Measurements from ENCODE around the gene ZFYVE21.
"Not testable (repeated sequence)": the region's sequence is repeated elsewhere in the genome, so short reads cannot be mapped to it uniquely, and the experiment has no call there.

ZFYVE21 gene

DNA sequence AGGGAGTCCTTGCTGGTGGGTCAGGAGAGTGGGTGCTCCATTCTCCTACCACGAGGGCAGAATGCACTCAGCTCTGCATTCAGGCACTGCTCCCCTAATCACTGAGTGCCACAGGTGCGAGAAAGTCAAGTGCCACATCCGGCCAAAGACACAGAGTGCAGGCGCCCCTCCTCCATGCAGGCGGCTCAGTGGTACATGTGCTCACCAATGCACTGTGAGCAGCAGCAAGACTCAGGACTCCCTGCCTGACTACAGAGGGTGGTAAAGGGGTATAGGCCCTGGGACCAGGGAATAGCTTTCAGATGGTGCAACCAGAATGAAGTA is 32.9 kb downstream of the ZFYVE21 start:
- no peak for DNase-seq (ENCODE audit: low read depth)
- no peak overlapping the region for H3K4me3 ChIP-seq (ENCODE audit: low read depth, low read length)

DNA sequence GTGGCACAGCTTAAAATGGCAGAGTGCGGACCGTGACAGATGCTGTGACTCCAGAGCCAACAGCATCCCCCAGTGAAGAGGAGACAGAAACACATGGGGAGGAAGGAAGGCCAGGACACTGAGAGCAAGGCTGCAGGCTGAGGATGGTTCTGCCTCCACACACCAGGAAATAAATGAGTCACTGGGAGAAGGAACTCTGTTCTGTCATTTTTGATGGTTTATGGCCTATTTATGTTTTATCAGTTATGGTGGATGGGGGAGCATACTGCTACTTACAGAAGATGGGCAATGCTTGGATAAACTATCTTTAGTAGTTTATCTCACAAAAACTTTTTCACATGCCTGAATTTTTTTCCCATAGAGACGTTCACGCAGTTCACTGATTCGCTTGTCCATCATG is 33.8 kb downstream of the ZFYVE21 start:
- DNase-seq (ENCODE audit: low read depth) = no peak
- H3K4me3 ChIP-seq (ENCODE audit: low read depth, low read length) = no peak overlapping the region

DNA sequence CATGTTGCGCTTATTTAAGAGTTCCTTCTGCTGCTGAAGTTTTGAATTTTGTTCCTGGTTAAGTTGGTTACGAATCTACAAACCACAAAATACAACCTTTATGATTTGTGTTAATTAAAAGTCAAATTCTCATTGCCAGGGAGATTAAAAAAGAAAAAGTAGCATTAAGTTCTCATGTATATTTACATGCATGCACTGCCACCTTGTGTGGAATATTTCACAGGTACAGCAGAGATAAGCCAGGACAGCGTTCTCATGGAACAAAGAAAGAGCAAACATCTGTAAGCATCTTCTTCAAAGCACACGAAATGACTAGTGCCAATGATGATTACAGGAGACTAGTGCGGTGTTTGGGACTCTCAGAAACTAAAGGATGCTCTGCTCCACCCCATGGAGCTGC is 34.2 kb downstream of the ZFYVE21 start:
- no peak overlapping the region for H3K4me3 ChIP-seq (ENCODE audit: low read depth, low read length)
- no peak for DNase-seq (ENCODE audit: low read depth)

DNA sequence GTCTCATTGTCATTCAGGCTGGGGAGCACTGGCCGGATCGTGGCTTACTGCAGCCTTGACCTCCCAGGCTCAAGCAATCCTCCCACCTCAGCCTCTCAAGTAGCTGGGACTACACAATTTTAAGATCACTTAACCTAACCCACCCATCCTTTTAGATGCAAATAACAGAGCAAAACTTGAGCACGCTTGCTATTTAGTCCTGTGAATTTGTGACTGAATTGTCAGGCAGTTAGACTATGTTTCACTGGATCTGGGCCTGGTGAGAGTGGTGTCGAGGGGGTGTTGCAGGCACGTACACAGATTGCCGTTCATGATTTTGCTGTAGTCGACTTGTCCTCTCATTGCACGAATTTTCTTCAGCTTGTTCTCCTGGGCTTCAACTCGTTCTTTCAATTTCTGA is 38.2 kb downstream of the ZFYVE21 start:
- H3K4me3 ChIP-seq (ENCODE audit: low read depth, low read length) = no peak overlapping the region
- DNase-seq (ENCODE audit: low read depth) = no peak

DNA sequence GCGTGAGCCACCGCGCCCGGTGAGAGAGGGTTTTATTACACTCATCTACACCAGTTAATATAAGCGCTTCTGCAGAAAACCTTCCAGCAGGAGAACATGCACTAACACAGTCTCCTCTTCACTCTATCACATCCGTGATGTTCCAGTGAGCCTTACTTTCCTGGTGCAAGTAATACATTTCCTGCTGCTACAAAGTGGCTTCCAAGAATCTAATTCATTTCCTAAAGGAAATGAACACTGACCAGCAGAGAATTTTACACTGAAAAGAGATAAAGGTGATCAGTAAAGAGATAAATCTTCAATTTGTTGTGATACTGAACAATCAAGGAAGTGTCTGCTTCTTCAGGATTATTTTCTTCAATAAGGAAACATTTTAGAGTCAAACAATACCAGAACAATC is 39.5 kb downstream of the ZFYVE21 start:
- DNase-seq (ENCODE audit: low read depth) = no peak
- no peak overlapping the region for H3K4me3 ChIP-seq (ENCODE audit: low read depth, low read length)

DNA sequence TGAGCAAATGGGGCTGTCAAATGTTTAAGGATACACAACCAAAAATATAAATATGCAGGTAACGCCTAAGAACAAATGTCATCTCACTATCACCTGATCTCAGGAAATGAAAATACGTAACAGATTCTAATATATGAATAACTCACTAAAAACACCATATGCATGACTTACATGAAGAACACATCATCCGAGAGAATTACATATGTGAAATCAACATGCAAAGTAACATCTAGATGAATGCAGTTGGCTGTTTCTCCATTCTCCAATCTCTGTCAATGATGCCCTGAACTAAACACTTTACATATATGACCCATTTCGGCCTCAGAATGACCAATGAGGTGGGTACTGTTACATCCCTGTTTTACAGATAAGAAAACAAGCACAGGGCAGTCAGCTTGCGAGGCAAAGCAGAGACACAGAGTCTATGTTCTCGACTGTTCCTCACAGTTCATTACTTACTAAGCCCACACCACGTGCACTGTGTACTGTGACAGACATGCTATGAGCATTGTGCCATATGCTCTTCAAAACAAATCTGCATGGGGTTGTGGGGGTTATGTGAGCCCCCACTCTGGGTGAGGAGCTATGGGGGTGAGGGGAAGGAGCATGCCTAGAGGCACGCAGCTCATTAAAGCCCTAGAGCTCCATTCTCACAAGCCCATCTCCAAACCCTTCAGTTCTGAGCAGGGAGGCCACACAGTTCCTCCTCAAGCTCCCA is 42.6 kb downstream of the ZFYVE21 start:
- DNase-seq (ENCODE audit: low read depth) = no peak
- no peak overlapping the region for H3K4me3 ChIP-seq (ENCODE audit: low read depth, low read length)

DNA sequence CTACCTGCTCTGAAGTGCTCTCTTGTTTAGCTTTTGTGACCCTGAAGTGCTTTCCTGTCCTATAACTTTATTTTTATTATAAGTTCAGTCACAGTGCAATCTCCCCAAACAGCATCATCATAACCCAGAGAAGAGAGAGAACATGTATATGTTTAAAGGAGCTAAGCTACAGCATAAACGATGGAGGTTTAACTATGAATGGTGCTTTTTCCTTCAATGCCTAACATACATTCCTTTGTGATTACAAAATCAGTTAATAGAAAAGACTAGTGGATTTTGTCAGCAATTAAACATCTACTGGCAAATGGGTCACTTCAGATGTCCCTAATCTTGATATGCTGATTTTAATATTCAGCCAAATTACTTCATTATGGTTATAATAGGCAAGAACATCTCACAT is 46.4 kb downstream of the ZFYVE21 start:
- DNase-seq (ENCODE audit: low read depth) = no peak
- H3K4me3 ChIP-seq (ENCODE audit: low read depth, low read length) = no peak overlapping the region

DNA sequence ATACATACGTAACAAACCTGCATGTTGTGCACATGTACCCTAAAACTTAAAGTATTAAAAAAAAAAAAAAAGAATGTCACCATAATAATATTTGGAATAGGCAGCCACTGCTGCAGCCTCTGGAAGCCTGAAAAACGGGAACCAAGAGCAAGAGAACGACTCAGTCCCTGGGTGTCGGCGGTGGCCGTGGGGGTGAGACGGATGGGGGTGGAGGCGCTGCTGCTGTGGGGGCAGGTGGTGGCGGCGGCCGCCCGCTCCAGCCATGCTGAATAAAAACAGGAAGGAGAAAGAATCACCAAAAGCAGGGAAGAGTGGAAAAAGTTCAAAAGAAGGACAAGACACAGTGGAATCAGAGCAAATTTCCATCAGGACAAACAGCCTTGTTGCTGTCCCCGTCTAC is 46.9 kb downstream of the ZFYVE21 start:
- no peak overlapping the region for H3K4me3 ChIP-seq (ENCODE audit: low read depth, low read length)
- DNase-seq (ENCODE audit: low read depth) = no peak

DNA sequence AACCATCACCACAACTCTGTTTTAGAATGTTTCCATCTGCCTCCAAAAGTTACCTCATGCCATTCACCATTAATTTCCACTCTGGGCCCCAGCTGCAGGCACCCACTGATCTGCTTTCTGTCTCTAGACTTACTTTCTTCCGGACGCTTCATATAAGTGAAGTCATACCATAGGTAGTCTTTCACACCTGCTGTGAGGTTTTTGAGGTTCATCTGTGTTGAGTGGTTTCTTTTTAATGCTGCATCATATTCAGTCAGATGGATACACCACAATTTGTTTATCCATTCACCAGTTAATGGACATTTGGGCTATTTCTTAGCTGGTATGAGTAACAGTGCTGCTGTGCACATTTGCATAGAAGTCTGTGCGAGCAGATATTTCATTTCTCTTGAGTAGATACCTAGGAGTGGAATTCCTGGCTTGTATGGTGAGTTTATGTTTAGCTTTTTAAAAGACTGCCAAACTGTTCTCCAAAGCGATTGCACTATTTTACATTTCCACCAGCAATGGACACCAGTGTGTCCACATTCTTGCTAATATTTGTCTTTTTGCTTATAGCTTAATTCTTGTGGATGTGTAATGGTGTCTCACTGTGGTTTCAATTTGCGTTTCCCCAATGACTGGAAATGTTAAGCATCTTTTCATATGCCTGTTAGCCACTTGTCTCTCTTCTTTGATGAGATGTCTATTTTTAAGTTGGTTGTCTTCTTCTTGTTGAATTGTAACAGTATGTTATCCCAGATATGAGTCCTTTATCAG is 48.3 kb downstream of the ZFYVE21 start:
- no peak overlapping the region for H3K4me3 ChIP-seq (ENCODE audit: low read depth, low read length)
- no peak for DNase-seq (ENCODE audit: low read depth)

DNA sequence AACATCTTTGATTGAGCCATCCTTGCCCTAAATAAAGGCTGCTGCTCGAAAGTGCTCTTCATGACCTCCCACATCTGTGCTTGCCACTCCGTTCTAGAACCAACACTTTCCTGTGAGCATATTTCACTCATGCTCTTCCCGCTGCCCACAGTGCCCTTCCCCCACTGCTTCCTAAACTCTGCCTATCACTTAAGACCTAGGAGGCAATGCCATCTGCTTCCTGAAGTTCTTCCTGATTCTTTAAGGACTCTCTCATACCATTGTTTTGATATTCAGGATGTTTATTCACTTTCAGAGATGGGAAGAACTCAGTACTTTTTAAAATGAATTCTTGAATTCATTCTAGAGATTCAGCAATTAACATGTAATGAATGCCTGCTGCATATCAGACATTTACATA is 49.9 kb downstream of the ZFYVE21 start:
- DNase-seq (ENCODE audit: low read depth) = no peak
- no peak overlapping the region for H3K4me3 ChIP-seq (ENCODE audit: low read depth, low read length)

DNA sequence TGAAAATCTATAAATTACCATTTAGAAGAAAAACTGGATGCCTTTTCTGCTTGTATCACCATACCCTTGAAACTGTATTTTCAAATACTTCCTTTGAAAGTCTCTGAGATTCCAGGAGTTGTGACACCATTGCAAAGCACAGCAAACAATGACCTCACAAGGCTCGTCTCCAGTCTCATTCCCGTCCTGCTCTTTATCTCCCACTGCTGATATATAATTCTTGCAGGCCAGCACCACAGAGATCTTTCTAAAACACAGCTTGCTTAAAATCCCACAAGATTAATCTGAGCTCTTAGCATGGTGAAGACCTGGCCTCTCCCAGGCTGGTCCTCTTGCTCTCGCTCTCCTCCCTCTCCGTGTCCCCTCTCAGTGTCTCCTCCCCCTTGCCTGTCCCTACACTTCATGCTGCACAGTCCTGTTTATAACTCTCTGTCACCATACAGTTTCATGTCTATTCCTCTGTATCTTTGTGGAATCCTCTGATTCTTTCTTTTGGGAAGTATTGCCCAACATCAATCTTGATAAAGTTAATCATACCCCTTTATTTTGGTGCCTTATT is 51.8 kb downstream of the ZFYVE21 start:
- H3K4me3 ChIP-seq (ENCODE audit: low read depth, low read length) = no peak overlapping the region
- no peak for DNase-seq (ENCODE audit: low read depth)

DNA sequence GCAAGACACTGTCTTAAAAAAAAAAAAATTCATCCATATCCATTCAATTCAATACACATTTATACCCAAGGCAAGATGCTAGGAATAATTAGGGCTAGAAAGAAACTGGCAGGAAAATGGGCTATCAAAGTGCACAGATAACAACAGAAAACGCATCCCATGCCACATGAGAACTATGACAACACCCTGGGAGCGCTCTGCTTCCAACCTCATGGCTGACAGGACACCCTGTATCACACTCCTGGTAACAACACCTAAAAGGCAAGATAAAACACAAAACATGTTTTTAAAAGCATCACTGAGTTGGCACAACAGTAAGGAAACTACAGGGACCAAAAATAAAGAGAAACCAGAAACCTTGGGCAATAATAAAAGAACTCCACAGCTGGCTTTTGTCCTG is 54.9 kb downstream of the ZFYVE21 start:
- no peak overlapping the region for H3K4me3 ChIP-seq (ENCODE audit: low read depth, low read length)
- no peak for DNase-seq (ENCODE audit: low read depth)

DNA sequence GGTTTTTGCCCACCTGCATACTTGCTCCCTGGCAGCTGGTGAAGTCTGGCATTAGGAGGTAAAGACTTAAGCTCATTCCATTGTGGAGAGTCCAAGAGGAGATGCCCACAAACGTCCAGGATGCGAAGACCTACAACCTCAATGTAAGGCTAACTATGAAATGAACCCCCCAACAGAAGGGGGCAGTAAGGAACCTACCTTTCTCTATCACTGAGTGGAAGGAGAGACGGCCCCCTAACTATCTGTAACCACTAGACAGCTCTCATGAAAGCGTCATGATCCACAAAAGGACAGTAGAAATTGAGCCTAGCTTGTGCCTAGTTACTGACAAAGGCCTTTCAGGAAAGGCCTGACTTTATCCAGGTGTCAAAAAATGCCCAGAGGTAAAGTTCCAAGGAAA is 55.3 kb downstream of the ZFYVE21 start:
- no peak overlapping the region for H3K4me3 ChIP-seq (ENCODE audit: low read depth, low read length)
- DNase-seq (ENCODE audit: low read depth) = no peak

DNA sequence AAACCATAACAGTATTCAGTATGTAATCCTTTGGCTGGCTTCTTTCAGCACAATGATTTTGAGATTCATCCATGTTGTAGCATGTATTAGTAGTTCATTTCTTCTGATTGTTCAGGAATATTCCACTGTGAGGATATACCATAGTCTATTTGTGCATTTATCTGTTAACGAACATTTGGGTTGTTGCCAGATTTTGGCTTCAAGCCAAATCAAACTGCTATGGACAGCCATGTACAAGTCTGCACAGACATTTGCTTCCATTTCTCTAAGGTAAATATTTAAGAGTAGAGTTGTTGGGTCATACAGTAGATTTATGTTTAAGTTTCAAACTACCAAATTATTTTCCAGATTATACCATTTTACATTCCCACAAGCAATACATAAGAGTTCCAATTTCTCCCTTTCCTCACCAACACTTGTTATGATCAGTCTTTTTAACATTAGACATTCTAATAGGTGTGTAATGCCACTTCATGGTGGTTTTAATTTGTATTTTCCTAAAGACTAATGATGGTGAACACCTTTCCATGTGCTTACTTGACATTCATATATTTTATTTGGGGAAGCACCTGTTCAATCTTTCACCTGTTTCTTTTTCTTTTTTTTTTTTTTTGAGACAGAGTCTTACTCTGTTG is 56.6 kb downstream of the ZFYVE21 start:
- DNase-seq (ENCODE audit: low read depth) = no peak
- H3K4me3 ChIP-seq (ENCODE audit: low read depth, low read length) = no peak overlapping the region

DNA sequence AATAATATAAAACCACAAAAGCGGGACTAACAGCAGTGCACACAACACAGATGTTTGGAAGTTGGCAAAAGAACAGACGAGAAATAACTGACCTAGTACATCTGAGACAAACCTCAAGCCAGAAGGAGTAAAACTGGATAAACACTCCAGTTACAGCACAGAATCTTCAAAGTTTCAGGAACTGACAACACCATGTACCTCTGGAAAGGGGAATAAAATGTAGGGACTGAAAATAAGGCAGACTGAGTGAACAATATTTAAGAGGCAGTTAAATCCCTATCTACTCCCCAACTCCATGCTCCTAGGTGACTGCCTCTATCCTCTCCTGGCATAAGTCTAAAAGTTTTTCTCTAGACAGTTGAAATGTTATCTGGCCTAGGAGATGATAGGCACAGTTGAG is 57.9 kb downstream of the ZFYVE21 start:
- no peak for DNase-seq (ENCODE audit: low read depth)
- no peak overlapping the region for H3K4me3 ChIP-seq (ENCODE audit: low read depth, low read length)

DNA sequence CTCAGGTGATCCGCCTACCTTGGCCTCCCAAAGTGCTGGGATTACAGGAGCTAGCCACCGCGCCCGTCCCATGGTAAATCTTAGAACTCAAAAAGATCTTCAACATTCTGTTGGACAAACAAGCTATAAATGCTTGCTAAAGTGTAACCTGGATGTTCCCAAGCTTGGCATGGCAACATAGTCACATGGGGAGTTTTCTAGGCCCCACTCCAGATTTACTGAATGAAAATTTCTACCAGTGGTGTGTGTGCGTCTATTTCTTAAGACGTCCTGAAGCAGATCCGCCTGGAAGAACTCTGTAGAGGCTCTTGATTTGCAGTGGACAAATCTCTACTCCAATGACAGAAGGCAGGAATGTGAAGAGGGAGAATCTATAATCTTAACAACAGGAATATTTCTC is 59.9 kb downstream of the ZFYVE21 start:
- H3K4me3 ChIP-seq (ENCODE audit: low read depth, low read length) = no peak overlapping the region
- DNase-seq (ENCODE audit: low read depth) = no peak

DNA sequence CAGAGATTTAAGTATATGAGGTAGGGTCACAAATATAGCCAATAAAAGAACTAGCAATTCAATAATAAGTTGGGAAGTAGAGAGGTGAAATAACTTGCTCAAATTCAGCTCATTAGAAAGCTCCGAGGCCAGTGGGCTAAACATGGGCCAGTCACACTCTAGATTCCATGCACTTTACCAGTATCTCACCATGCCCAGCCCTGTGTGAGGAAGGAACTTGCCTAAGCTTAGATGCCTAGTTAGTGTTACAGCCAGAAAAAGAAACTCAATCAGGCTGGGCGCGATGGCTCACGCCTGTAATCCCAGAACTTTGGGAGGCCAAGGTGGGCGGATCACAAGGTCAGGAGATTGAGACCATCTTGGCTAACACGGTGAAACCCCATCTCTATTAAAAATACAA is 60.7 kb downstream of the ZFYVE21 start:
- DNase-seq (ENCODE audit: low read depth); H3K4me3 ChIP-seq (ENCODE audit: low read depth, low read length): not testable (repeated sequence)

DNA sequence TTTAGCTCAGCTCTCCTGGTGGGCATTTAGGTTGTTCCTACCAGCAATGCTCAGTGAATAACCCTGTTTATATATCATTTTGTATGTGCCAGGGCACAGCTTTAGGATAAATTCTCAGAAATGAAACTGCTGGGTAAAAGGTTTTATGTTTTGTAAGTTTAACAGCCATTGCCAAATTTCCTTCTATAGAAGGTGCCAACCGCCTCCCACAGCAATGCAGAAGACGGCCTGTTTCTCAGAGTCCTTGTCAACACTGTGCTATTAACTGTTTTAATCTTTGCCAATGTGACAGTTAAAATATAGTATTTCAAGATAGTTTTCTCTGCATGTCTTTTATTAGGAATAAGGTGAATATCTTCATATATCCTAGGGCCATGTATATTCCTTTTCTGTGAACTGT is 66.8 kb downstream of the ZFYVE21 start:
- no peak overlapping the region for H3K4me3 ChIP-seq (ENCODE audit: low read depth, low read length)
- no peak for DNase-seq (ENCODE audit: low read depth)

Measured in skeletal muscle cell (primary cell).